Stimulated activated CD4-positive, alpha-beta T cell treated with anti-CD3 and anti-CD28 coated beads, Interleukin-15, amount 100 ng/mL, for 24 hours (primary cell): ENCODE measurements around the gene FZD8.

Experiments
- DNase-seq: peaks from one replicate; pipeline ENCODE4 v3.0.0-alpha.2; 2020

The FZD8 gene

GRCh38 chr10:35640951-35641675 is 983 bp downstream of the FZD8 start:
- DNase-seq = peak; percentile 69

- peak; percentile 63 for DNase-seq
Observed at GRCh38 chr10:35640474-35640873, 1.6 kb downstream of the FZD8 start.

GRCh38 chr10:35639728-35640401 is 2.2 kb downstream of the FZD8 start:
- DNase-seq = peak; percentile 20

- no peak for DNase-seq
Observed at GRCh38 chr10:35639021-35639727, 2.9 kb downstream of the FZD8 start.

GRCh38 chr10:35638101-35638500 is 4.0 kb downstream of the FZD8 start:
- DNase-seq = no peak

GRCh38 chr10:35637462-35637861 is 4.6 kb downstream of the FZD8 start:
- no peak for DNase-seq

- no peak for DNase-seq
Observed at GRCh38 chr10:35636956-35637355, 5.1 kb downstream of the FZD8 start.

- DNase-seq = peak; percentile 44
Observed at GRCh38 chr10:35635576-35635975, 6.5 kb downstream of the FZD8 start.

GRCh38 chr10:35633006-35633980 is 8.8 kb downstream of the FZD8 start:
- no peak for DNase-seq

GRCh38 chr10:35632027-35632426 is 10.1 kb downstream of the FZD8 start:
- no peak for DNase-seq

GRCh38 chr10:35631404-35631803 is 10.7 kb downstream of the FZD8 start:
- no peak for DNase-seq

- no peak for DNase-seq
Observed at GRCh38 chr10:35626971-35627507, 15.1 kb downstream of the FZD8 start.

GRCh38 chr10:35614312-35614711 is 27.8 kb downstream of the FZD8 start:
- no peak for DNase-seq

GRCh38 chr10:35613597-35614226 is 28.4 kb downstream of the FZD8 start:
- no peak for DNase-seq

GRCh38 chr10:35613107-35613440 is 29.0 kb downstream of the FZD8 start:
- no peak for DNase-seq

- DNase-seq = no peak
Observed at GRCh38 chr10:35612385-35613106, 29.6 kb downstream of the FZD8 start.

- DNase-seq = no peak
Observed at GRCh38 chr10:35611750-35612149, 30.3 kb downstream of the FZD8 start.

GRCh38 chr10:35608328-35608672 is 33.8 kb downstream of the FZD8 start:
- DNase-seq = no peak

GRCh38 chr10:35607475-35608327 is 34.4 kb downstream of the FZD8 start:
- peak; percentile 16 for DNase-seq

- DNase-seq = no peak
Observed at GRCh38 chr10:35606430-35606829, 35.7 kb downstream of the FZD8 start.

- no peak for DNase-seq
Observed at GRCh38 chr10:35605191-35605590, 36.9 kb downstream of the FZD8 start, which contains the start of gene GJD4. Gene GJD4, plus strand, starts transcription at chr10:35605341. Its CDS starts 227 bp downstream, at chr10:35605568.
